Panc1 (cell line): ENCODE data around the gene RAB10. TPM values are rescaled to one million over a fixed set of nuclear protein-coding genes. Genes with fewer than 3 reads are reported as not detected.

Source experiments
- ATAC-seq: fragments of 200-7000 bp; cut with Tn5 transposase; 2 replicates; pipeline ENCODE4 v1.9.1; 2020; ENCODE audit warnings: mild to moderate bottlenecking, moderate library complexity
- BruUV-seq: library from RNA; stranded (reverse); fragments of 400-500 nt; replicated peaks from 2 replicates; lab custom pipeline; 2021; lab: Mats Ljungman, UMichigan
- CTCF ChIA-PET: fragments of 300-600 bp; sonication (Branson Sonifier 250); formaldehyde crosslinking; loops from one replicate; lab custom pipeline; 2022; ENCODE audit warnings: antibody characterized with exemption; lab: Charles Lee
- POLR2A ChIA-PET: fragments of 300-600 bp; sonication (Branson Sonifier 250); formaldehyde crosslinking; loops from one replicate; lab custom pipeline; 2022; ENCODE audit warnings: antibody characterized with exemption; lab: Charles Lee
- DNase-seq: peaks from one replicate; pipeline ENCODE4 v3.0.0-alpha.2; 2010; ENCODE audit warnings: low read depth, low spot score
- H3K27ac ChIP-seq: 2 replicates; pipeline ENCODE4 v1.5.1; 2011; ENCODE audit warnings: mild to moderate bottlenecking, low read length, inconsistent platforms
- H3K27me3 ChIP-seq: fragments of 200-500 bp; sonication (Bioruptor generic); 2 replicates; pipeline ENCODE4 v1.6.0; 2014; ENCODE audit warnings: low read length, inconsistent platforms; ENCODE audit not compliant: control insufficient read depth, insufficient read depth
- H3K36me3 ChIP-seq: fragments of 200-500 bp; sonication (Bioruptor generic); 2 replicates; pipeline ENCODE4 v1.5.1; 2014; ENCODE audit warnings: inconsistent platforms, mild to moderate bottlenecking, low read length, moderate library complexity; ENCODE audit not compliant: control insufficient read depth, insufficient read depth
- H3K4me1 ChIP-seq: 2 replicates; pipeline ENCODE4 v1.5.1; 2011; ENCODE audit warnings: inconsistent platforms, mild to moderate bottlenecking, low read length, moderate library complexity; ENCODE audit not compliant: control insufficient read depth, insufficient read depth
- H3K4me3 ChIP-seq, 2 experiments: 2 replicates each; pipeline ENCODE4 v1.5.1; 2011 to 2012; ENCODE audit warnings: low read depth in 2 of 2, low read length in 2 of 2, mild to moderate bottlenecking in 2 of 2, inconsistent platforms in 1 of 2, moderate library complexity in 1 of 2
- H3K9me3 ChIP-seq: fragments of 200-500 bp; sonication (Bioruptor generic); 2 replicates; pipeline ENCODE4 v1.5.1; 2014; ENCODE audit warnings: low read depth, mild to moderate bottlenecking, inconsistent platforms, low read length, moderate library complexity; ENCODE audit not compliant: control insufficient read depth, insufficient read depth
- CTCF ChIP-seq: fragments of 450-650 bp; IDR thresholded peaks from 2 replicates; pipeline ENCODE4 v1.5.1; 2017; ENCODE audit warnings: mild to moderate bottlenecking
- POLR2AphosphoS5 ChIP-seq: IDR thresholded peaks from 2 replicates; pipeline ENCODE4 v1.6.1; 2012; ENCODE audit warnings: mild to moderate bottlenecking, low read depth, low read length, moderate library complexity
- REST ChIP-seq, 2 experiments: IDR thresholded peaks; 2 replicates each; pipeline ENCODE4 v1.6.1; 2011 to 2012; ENCODE audit warnings: low read depth in 2 of 2, control low read depth in 1 of 2, low read length in 1 of 2, mild to moderate bottlenecking in 1 of 2, moderate library complexity in 1 of 2; ENCODE audit not compliant: insufficient read depth in 1 of 2
- SIN3A ChIP-seq: IDR thresholded peaks from 2 replicates; pipeline ENCODE4 v1.6.1; 2012; ENCODE audit warnings: low read depth, mild to moderate bottlenecking, low read length, moderate library complexity, borderline replicate concordance; ENCODE audit not compliant: insufficient read depth
- TCF7L2 ChIP-seq: IDR thresholded peaks from 2 replicates; pipeline ENCODE4 v1.6.1; 2011; ENCODE audit warnings: mild to moderate bottlenecking, low read depth, low read length, inconsistent platforms
- in situ Hi-C: cut with HindIII; loops from 2 replicates; pipeline ENCODE4 v1.10.0; 2016; ENCODE audit warnings: low sequenced_read_pairs, low pct_unique_long_range_greater_than_20kb
- intact Hi-C: fragments of 100-400 bp; cut with micrococcal nuclease; formaldehyde crosslinking; loops from one replicate; pipeline ENCODE4 v1.10.0; 2022; ENCODE audit not compliant: unreplicated experiment
- total RNA-seq: library from RNA; stranded (reverse); gene quantifications from one replicate; pipeline ENCODE4 v1.2.1, GENCODE V29; 2021; ENCODE audit not compliant: unreplicated experiment

The RAB10 gene
- total RNA-seq, 1 experiment from 2014 or later = 208 TPM

DNA sequence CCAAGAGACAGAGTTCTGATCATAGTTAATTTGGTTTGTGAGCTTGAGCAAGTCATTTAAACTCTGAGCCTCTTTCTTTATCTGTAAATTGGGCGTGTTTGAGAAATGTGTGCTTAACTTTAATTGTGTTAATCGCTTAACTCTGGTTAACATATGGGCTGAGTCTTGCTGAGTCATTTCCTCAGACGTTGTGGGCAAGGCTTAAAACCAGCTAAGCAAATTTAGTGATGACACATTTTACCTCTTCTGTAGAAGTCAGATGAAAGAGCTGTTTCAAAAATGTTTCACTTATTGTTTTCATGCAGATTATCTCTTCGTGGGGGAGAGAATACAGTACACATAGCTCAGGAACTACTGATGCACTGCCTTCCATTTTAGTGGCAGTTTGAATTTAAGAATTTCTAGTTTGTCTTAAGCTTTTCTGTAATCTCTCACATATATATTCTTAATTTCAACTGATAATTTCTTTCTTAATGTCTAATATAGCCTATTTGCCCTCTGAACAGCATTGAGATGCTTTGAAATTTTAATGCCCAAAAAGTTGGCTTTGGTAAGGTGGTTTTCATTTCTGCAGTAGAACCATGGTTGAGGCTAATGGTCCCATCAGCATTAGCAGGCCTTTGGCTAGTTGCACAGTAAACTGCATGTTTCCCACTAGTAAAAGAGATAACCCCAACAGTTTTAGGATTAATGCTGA, 34.9 kb downstream of the RAB10 start:
- H3K36me3 ChIP-seq = peaks cover 3% of the 10 kb centered on the region; the same call in 1 of the 2 replicates
- ChIA-PET CTCF (interaction anchor here (0.6 kb wide), 1 partner anchor 76 kb away, joined by 4 read pairs; no protein-coding TSS in a partner anchor), POLR2A (interaction anchor here (0.6 kb wide), 1 partner anchor 40 kb away, joined by 3 read pairs; no protein-coding TSS in a partner anchor)
- no peak overlapping the region for H3K4me3 ChIP-seq
- H3K27me3 ChIP-seq = no peaks in the 10 kb centered on the region
- no peak for TF ChIP-seq CTCF
- no peak for TF ChIP-seq TCF7L2
- TF ChIP-seq POLR2AphosphoS5 = no peak
- no peak for TF ChIP-seq SIN3A
- no peak for TF ChIP-seq REST (IDR thresholded peaks at IDR 0.05; ENCODE audit: insufficient read depth in 1 of 2, low read depth in 2 of 2, low read length in 1 of 2)
- no peaks in the 10 kb centered on the region for H3K9me3 ChIP-seq
- peak overlapping the region; percentile 70 for H3K27ac ChIP-seq
- peaks cover 28% of the 10 kb centered on the region for H3K4me1 ChIP-seq
- ATAC-seq = peak; percentile 76
- TSS peak; percentile 4 for BruUV-seq
- intact Hi-C loops (no loop called here), in situ Hi-C loops (no loop called here)
- DNase-seq = peak; percentile 72

GRCh38 chr2:26070730-26071129, 36.8 kb downstream of the RAB10 start:
- BruUV-seq = no TSS peak
- H3K4me1 ChIP-seq = peaks cover 33% of the 10 kb centered on the region
- H3K4me3 ChIP-seq = no peak overlapping the region
- in situ Hi-C loops = no loop called here
- ATAC-seq (no peak), DNase-seq (no peak)
- no peak overlapping the region for H3K27ac ChIP-seq
- TF ChIP-seq CTCF = no peak
- TF ChIP-seq TCF7L2 = no peak
- no peak for TF ChIP-seq SIN3A
- TF ChIP-seq POLR2AphosphoS5 = no peak
- TF ChIP-seq REST (IDR thresholded peaks at IDR 0.05; ENCODE audit: insufficient read depth in 1 of 2, low read depth in 2 of 2, low read length in 1 of 2) = no peak
- CTCF ChIA-PET = no interaction called here
- intact Hi-C loops = no loop called here
- no peaks in the 10 kb centered on the region for H3K9me3 ChIP-seq
- H3K27me3 ChIP-seq = no peaks in the 10 kb centered on the region
- POLR2A ChIA-PET = no interaction called here
- peaks cover 3% of the 10 kb centered on the region; the same call in 1 of the 2 replicates for H3K36me3 ChIP-seq
